ENCODE measurements around the gene LRRTM3.

The LRRTM3 gene

DNA sequence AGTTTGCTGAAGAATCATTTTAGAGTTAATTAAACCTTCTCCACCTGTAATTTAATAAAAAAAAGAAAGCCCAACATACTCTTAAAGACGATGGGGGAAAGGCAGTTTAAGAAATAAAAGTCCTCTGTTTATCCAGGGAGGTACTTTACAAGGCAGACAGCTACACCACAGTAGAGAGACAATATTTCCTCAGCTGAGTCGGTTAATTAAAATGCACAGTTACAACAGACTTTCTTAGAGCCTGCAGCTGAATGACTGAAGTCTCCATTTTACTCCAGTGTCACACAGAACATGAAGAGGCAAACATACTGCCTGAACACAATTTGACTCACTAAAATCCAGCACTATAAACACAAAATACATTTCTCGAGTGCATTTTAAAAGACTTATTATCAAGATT lies 15.1 kb downstream of the LRRTM3 start:
- DNase-seq: no peak

DNA sequence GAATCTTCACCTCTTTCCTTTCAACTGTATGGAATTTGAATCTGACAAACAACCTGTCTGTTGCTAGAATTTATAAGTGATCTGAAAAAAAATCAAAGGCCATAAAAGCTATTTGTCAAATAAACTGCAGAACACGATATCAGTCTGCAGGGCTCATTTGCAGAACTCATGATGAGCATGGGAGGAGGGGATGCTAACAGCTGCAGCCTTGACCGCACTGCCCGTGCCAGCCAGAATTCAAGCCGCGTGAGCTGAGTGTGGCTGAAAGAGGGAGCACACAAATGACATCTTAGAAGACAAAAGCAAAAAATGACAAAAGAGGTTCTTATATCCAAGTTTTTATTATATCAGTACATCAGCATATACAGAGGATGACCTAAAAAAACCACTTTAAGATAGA lies 15.7 kb downstream of the LRRTM3 start:
- DNase-seq: no peak

DNA sequence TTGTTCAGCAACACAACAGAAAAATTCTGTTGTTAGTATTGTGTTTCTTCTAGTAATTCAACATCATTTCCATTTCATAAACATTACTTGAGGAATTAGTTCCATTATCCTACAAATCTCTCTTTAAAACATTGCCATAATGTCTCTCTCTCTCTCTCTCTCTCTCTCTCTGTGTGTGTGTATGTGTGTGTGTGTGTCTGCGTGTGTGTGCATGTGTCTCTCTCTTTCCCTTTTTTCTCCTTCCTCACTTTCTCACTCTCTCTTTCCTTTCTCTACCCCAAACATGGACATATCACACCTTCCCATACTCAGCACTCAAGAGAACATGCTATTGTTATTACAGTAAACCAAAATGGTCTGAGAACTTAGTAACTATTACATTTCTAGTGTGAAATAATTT lies 16.6 kb downstream of the LRRTM3 start:
- DNase-seq: no peak

DNA sequence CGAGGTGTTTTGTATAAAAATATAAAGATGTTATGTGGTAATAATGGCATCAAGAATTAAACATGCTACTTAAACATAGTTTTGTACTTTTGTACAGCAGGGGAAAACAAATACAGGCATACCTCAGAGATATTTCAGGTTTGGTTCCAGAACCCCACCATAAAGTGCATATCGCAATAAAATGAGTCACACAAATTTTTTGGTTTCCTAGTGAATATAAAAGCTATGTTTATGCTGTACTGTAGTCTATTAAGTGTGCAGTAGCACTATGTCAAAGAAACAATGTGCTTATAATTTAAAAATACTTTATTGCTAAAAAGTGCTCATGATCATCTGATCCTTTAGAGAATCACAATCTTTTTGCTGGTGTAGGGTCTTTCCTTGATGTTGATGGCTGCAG lies 17.8 kb downstream of the LRRTM3 start:
- DNase-seq: no peak

GRCh38 chr10:66951896-66952295 lies 26.1 kb downstream of the LRRTM3 start:
- no peak for DNase-seq

- DNase-seq: no peak
Observed at GRCh38 chr10:66958466-66958865, 32.6 kb downstream of the LRRTM3 start.

- no peak for DNase-seq
Observed at GRCh38 chr10:66964946-66965345, 39.1 kb downstream of the LRRTM3 start.

DNA sequence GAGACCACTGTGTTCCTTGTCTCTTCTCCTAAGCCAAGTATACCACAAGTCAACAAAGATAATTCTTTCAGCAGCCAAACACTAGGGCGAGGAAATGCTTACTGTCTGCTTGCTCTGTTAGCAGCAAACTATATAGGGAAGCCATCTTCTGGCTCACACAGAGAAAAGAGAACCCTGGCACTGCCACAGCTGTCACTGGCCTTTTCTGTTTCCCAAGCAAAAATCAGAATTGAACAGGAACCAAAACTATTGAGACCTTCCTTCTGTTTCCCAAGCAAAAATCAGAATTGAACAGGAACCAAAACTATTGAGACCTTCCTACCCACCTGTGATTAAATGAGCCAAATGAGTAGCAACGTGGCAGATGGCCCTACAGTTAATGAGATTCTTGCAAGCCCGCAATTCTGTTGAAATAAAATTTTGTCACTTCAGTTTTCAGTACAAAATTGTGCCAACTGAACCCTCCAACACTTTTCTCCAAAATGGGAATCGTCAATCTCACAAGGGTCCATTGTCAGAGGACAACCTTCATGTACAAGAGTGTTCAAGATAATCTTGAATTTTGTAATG lies 54.5 kb downstream of the LRRTM3 start:
- DNase-seq: no peak

DNA sequence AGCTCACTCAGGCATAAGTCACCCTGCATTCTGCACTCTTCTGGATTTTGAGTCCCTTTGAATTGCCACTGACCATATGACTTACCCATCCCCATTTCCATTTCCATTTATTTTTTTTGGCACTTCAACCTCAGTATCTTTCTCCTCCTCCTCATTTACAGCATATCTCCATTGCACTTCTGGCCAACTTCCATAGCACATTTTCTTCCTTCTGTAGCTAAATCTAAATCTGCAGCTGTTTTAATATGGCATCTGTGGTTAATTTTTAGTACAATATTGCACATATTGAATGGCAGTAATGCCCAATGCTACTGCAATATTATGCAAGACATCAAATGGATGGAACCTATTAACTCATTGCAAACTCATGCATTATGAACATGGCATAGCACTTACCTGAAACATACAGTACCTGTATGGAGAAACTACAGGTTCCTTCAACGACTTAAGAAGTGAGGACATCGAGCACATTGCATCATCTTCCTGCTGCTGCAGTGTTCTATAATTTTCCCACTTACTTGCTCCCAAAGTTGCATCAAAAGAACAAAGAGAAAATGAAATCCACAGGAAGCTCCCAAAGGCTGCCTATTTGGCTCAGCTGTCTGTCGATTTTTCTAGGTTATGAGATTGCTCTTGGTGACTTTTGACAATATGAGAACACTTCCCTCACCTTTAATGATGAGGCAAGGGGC lies 55.7 kb downstream of the LRRTM3 start:
- DNase-seq: no peak

GRCh38 chr10:66982053-66982420 lies 56.2 kb downstream of the LRRTM3 start:
- DNase-seq: no peak

- DNase-seq: no peak
Observed at GRCh38 chr10:66982792-66983474, 57.1 kb downstream of the LRRTM3 start.

DNA sequence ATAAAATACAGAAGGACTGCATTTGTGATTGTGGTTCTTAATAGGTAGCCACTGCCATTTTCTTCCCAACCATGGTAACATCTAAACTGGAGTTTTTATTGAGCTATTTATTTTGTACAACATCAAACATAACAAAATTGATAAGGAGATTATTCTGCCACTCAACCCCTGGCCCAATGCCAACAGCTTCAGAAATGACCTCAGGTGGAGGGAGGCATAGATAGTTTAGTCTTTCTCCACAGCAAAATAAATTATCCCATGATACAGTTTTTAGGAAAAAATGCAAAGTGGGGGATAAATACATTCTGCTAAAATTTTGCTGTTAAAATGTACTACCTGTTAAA lies 57.6 kb downstream of the LRRTM3 start:
- no peak for DNase-seq

- DNase-seq: no peak
Observed at GRCh38 chr10:66990143-66990830, 64.5 kb downstream of the LRRTM3 start.

GRCh38 chr10:66996996-66997395 lies 71.2 kb downstream of the LRRTM3 start:
- DNase-seq: no peak

GRCh38 chr10:66999762-67000545 lies 74.1 kb downstream of the LRRTM3 start:
- DNase-seq: no peak

GRCh38 chr10:67004690-67005089 lies 78.9 kb downstream of the LRRTM3 start:
- no peak for DNase-seq

DNA sequence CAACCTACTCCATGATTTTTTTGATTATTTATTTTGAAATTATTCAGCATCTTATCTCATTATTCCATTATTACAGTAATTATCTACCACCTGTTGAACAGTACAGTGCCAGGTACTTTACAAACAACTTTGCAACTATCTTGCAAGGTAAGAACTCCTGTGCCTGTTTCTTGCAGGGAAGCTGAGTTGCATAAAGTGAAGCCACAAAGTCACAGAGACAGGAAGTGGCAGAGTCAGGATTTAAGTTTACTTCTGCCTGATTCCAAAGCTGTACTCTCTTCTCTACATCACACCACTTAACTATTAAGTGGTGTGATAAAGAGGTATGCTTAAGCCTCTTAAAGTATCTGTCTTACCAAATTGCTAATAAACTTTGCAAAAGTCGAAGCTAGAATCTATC lies 80.1 kb downstream of the LRRTM3 start:
- DNase-seq: no peak

DNA sequence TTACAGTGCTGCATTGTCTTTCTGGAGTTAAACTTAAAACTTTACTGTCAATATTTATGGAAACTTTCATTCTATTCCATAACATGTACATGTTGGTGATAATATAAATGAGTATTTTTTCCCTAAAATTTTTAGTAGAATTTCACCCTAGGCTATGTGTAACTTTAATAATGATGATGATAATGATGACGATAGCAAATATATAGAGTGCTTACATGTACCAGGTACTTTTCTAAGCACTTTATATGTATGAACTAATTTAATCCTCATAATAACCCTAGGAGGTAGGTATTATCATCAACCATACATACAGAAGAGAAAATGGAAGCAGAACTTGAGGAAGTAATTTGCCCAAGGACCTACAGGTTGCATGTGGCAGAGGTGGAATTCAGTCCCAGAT lies 85.6 kb downstream of the LRRTM3 start:
- no peak for DNase-seq

- no peak for DNase-seq
Observed at GRCh38 chr10:67011981-67012380, 86.1 kb downstream of the LRRTM3 start.

- DNase-seq: no peak
Observed at GRCh38 chr10:67015225-67015624, 89.4 kb downstream of the LRRTM3 start.

- no peak for DNase-seq
Observed at GRCh38 chr10:67017218-67017617, 91.4 kb downstream of the LRRTM3 start.

DNA sequence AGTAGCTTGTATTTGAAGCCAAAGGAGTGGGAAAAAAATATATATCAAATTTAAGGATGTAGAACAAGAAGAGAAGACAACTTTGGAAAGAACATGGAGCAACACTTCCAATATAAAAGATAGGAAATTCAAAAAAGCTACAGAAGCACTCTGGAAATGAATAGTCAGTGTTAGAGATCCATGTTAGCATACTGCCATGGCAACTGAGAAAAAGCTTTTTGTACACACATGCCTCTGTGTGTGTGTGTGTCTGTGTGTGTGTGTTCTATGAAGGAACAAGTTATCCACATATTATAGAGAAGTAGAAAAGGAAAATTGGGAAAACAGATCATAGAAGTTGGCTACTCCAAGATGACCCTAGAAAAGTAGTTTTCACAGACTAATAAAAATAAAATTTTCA lies 96.3 kb downstream of the LRRTM3 start:
- no peak for DNase-seq

DNA sequence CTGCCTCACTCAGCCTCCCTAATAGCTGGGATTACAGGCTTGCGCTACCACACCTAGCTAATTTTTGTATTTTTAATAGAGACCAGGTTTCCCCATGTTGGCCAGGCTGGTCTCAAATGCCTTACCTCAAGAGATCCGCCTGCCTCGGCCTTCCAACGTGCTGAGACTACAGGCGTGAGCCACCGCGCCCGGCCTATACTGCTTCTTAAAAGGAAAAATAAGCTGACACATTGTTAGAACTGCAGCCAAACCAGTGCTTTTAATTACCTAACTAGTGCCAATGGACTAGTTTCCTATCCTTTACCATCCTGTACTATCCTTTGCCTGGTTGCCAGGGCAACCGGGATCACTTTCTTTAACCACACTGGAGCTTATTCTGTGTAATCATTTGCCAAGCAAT lies 108.0 kb downstream of the LRRTM3 start:
- no peak for DNase-seq
